OCI-LY1 (cell line): Measurements from ENCODE around the gene TATDN2.

Source experiments
- H2AFZ ChIP-seq: fragments of 200-600 bp; sonication (generic), shearing (Covaris generic); 2 replicates; pipeline ENCODE4 v1.6.0; 2014; ENCODE audit warnings: antibody characterized with exemption, mild to moderate bottlenecking, low read length
- H3F3A ChIP-seq: fragments of 200-600 bp; sonication (generic), shearing (Covaris generic); 2 replicates; pipeline ENCODE4 v1.6.0; 2014; ENCODE audit warnings: mild to moderate bottlenecking, antibody characterized with exemption, low read length, moderate library complexity; ENCODE audit not compliant: insufficient read depth
- H3K27ac ChIP-seq: fragments of 200-600 bp; sonication (generic); 2 replicates; pipeline ENCODE4 v1.5.1; 2014; ENCODE audit warnings: low read length, mixed run types, mild to moderate bottlenecking, low read depth; ENCODE audit not compliant: poor library complexity, severe bottlenecking
- H3K27me3 ChIP-seq: fragments of 200-600 bp; sonication (generic); 2 replicates; pipeline ENCODE4 v1.6.0; 2014; ENCODE audit warnings: antibody characterized with exemption, mild to moderate bottlenecking, low read length, moderate library complexity; ENCODE audit not compliant: insufficient read depth
- H3K36me3 ChIP-seq: fragments of 200-600 bp; sonication (generic); 2 replicates; pipeline ENCODE4 v1.6.1; 2014; ENCODE audit warnings: mild to moderate bottlenecking, antibody characterized with exemption, low read length, moderate library complexity, mixed read lengths; ENCODE audit not compliant: insufficient read depth
- H3K4me1 ChIP-seq: fragments of 200-600 bp; sonication (generic); 2 replicates; pipeline ENCODE4 v1.5.1; 2014; ENCODE audit warnings: mild to moderate bottlenecking, low read length, moderate library complexity; ENCODE audit not compliant: insufficient read depth, severe bottlenecking
- H3K4me2 ChIP-seq: fragments of 200-600 bp; sonication (generic), shearing (Covaris generic); 2 replicates; pipeline ENCODE4 v1.6.1; 2014; ENCODE audit warnings: low read length
- H3K4me3 ChIP-seq: fragments of 200-600 bp; sonication (generic); 2 replicates; pipeline ENCODE4 v1.5.1; 2014; ENCODE audit warnings: low read length, low read depth, mild to moderate bottlenecking, mixed read lengths; ENCODE audit not compliant: poor library complexity, severe bottlenecking
- H3K79me2 ChIP-seq: fragments of 200-600 bp; shearing (Covaris generic); 2 replicates; pipeline ENCODE4 v1.6.1; 2016; ENCODE audit warnings: mixed run types, low read length, mixed read lengths; ENCODE audit not compliant: insufficient read depth
- H3K9ac ChIP-seq: fragments of 200-600 bp; sonication (generic), shearing (Covaris generic); 2 replicates; pipeline ENCODE4 v1.6.1; 2014; ENCODE audit warnings: mild to moderate bottlenecking, low read length, mixed read lengths
- H3K9me2 ChIP-seq: fragments of 200-600 bp; sonication (generic), shearing (Covaris generic); 2 replicates; pipeline ENCODE4 v1.6.1; 2014; ENCODE audit warnings: low read depth, mild to moderate bottlenecking, low read length, mixed read lengths
- H3K9me3 ChIP-seq: fragments of 200-600 bp; shearing (Covaris generic); 2 replicates; pipeline ENCODE4 v1.6.1; 2014; ENCODE audit warnings: low read length, mixed read lengths
- H4K20me1 ChIP-seq: fragments of 200-600 bp; sonication (generic), shearing (Covaris generic); 2 replicates; pipeline ENCODE4 v1.6.0; 2016; ENCODE audit warnings: mild to moderate bottlenecking, low read length; ENCODE audit not compliant: insufficient read depth
- CTCF ChIP-seq: fragments of 200-600 bp; sonication (generic), shearing (Covaris generic); IDR thresholded peaks from 2 replicates; pipeline ENCODE4 v1.5.1; 2017; ENCODE audit warnings: mild to moderate bottlenecking, antibody characterized with exemption, low read length, moderate library complexity, mixed read lengths
- EZH2 ChIP-seq: fragments of 200-600 bp; sonication (generic), shearing (Covaris generic); IDR thresholded peaks from 2 replicates; pipeline ENCODE4 v1.8.0; 2017; ENCODE audit warnings: borderline replicate concordance, mixed run types, mild to moderate bottlenecking, antibody characterized with exemption, low read length, moderate library complexity, mixed read lengths

Gene TATDN2

GRCh38 chr3:10253731-10254130 is 5.5 kb downstream of the TATDN2 start:
- TF ChIP-seq EZH2 (no peak), CTCF (no peak)
- no peaks in the 10 kb centered on the region for H3K27me3 ChIP-seq
- no peak overlapping the region for H2AFZ ChIP-seq
- H3K9me2 ChIP-seq: no peaks in the 10 kb centered on the region
- no peak overlapping the region for H3K4me2 ChIP-seq
- no peak overlapping the region for H3K27ac ChIP-seq
- peaks cover 66% of the 10 kb centered on the region for H3K79me2 ChIP-seq
- H3K9me3 ChIP-seq: no peaks in the 10 kb centered on the region
- no peaks in the 10 kb centered on the region for H4K20me1 ChIP-seq
- H3K4me1 ChIP-seq: peaks cover 19% of the 10 kb centered on the region
- no peak overlapping the region for H3K4me3 ChIP-seq
- peaks cover 68% of the 10 kb centered on the region for H3K36me3 ChIP-seq
- H3K9ac ChIP-seq: no peak overlapping the region
- no peaks in the 10 kb centered on the region for H3F3A ChIP-seq

GRCh38 chr3:10255835-10256234 is 7.6 kb downstream of the TATDN2 start:
- no peak overlapping the region for H3K4me3 ChIP-seq
- H3K79me2 ChIP-seq: peaks cover 45% of the 10 kb centered on the region
- peaks cover 9% of the 10 kb centered on the region for H3K4me1 ChIP-seq
- no peaks in the 10 kb centered on the region for H3K27me3 ChIP-seq
- H4K20me1 ChIP-seq: no peaks in the 10 kb centered on the region
- H3K36me3 ChIP-seq: peaks cover 77% of the 10 kb centered on the region
- no peaks in the 10 kb centered on the region for H3K9me3 ChIP-seq
- no peak overlapping the region for H2AFZ ChIP-seq
- TF ChIP-seq CTCF: no peak
- no peak for TF ChIP-seq EZH2
- H3K4me2 ChIP-seq: no peak overlapping the region
- no peaks in the 10 kb centered on the region for H3F3A ChIP-seq
- H3K9me2 ChIP-seq: no peaks in the 10 kb centered on the region
- H3K27ac ChIP-seq: no peak overlapping the region
- no peak overlapping the region for H3K9ac ChIP-seq

GRCh38 chr3:10259036-10259435 is 10.8 kb downstream of the TATDN2 start:
- no peaks in the 10 kb centered on the region for H3F3A ChIP-seq
- no peaks in the 10 kb centered on the region for H4K20me1 ChIP-seq
- peaks cover 35% of the 10 kb centered on the region for H3K79me2 ChIP-seq
- H3K9me3 ChIP-seq: no peaks in the 10 kb centered on the region
- no peaks in the 10 kb centered on the region for H3K9me2 ChIP-seq
- no peak overlapping the region for H2AFZ ChIP-seq
- no peak overlapping the region for H3K9ac ChIP-seq
- no peak overlapping the region for H3K27ac ChIP-seq
- H3K4me1 ChIP-seq: peaks cover 12% of the 10 kb centered on the region
- H3K4me3 ChIP-seq: no peak overlapping the region
- no peak for TF ChIP-seq CTCF
- TF ChIP-seq EZH2: no peak
- peaks cover 80% of the 10 kb centered on the region for H3K36me3 ChIP-seq
- no peaks in the 10 kb centered on the region for H3K27me3 ChIP-seq
- H3K4me2 ChIP-seq: no peak overlapping the region
